HCT116 (cell line): ENCODE results near the gene ITPR2. TPM values are rescaled to one million over a fixed set of nuclear protein-coding genes. Genes with fewer than 3 reads are reported as not detected.

Experiments used
- ATAC-seq: fragments of 200-7000 bp; cut with Tn5 transposase; 2 replicates; pipeline ENCODE4 v1.9.1; 2020; ENCODE audit warnings: mild to moderate bottlenecking, moderate library complexity
- BruUV-seq: library from RNA; stranded (reverse); fragments of 400-500 nt; replicated peaks from 2 replicates; lab custom pipeline; 2021; lab: Mats Ljungman, UMichigan
- CTCF ChIA-PET: fragments of 300-600 bp; sonication (Branson Sonifier 250); formaldehyde crosslinking; loops from one replicate; lab custom pipeline; 2021; ENCODE audit warnings: antibody characterized with exemption; lab: Charles Lee
- POLR2A ChIA-PET: fragments of 300-600, 350-600 bp; sonication (Branson Sonifier 250); formaldehyde crosslinking; loops from one replicate; lab custom pipeline; 2021; ENCODE audit warnings: antibody characterized with exemption; lab: Charles Lee
- RAD21 ChIA-PET, 2 experiments: fragments of 300-600 bp; sonication (Branson Sonifier 250); formaldehyde crosslinking; loops; one replicate each; lab custom pipeline; 2023; ENCODE audit warnings: low total read pairs in 2 of 2; ENCODE audit not compliant: uncharacterized antibody in 2 of 2, unreplicated experiment in 2 of 2, low non-redundant PET in 1 of 2; lab: Charles Lee
- DNase-seq: peaks from one replicate; pipeline ENCODE4 v3.0.0-alpha.2; 2010; ENCODE audit warnings: low read depth, low spot score
- H2AFZ ChIP-seq: fragments of 200-600 bp; shearing (Covaris generic), sonication (generic); 2 replicates; pipeline ENCODE4 v1.6.1; 2017; ENCODE audit warnings: low read depth, mixed run types, mixed read lengths, antibody characterized with exemption, low read length; ENCODE audit not compliant: poor library complexity, severe bottlenecking
- H3K27ac ChIP-seq: 2 replicates; pipeline ENCODE4 v1.5.1; 2012; ENCODE audit warnings: low read depth, low read length
- H3K27me3 ChIP-seq: fragments of 200-600 bp; sonication (generic); 2 replicates; pipeline ENCODE4 v1.6.1; 2016; ENCODE audit warnings: mixed run types, low read length, mixed read lengths; ENCODE audit not compliant: insufficient read depth
- H3K36me3 ChIP-seq, 2 experiments: fragments of 200-500 bp in 1 of 2; fragments of 200-600 bp in 1 of 2; sonication (Bioruptor generic) in 1 of 2; sonication (generic) in 1 of 2; 2 replicates each; pipeline versions ENCODE4 v1.5.1 to v1.6.1; 2014 to 2016; ENCODE audit warnings: low read length in 2 of 2, inconsistent platforms in 1 of 2, mixed read lengths in 1 of 2, mixed run types in 1 of 2; ENCODE audit not compliant: insufficient read depth in 2 of 2, control insufficient read depth in 1 of 2
- H3K4me1 ChIP-seq, 2 experiments: fragments of 200-600 bp in 1 of 2; sonication (generic) in 1 of 2; 2 replicates each; pipeline versions ENCODE4 v1.5.1 to v1.6.1; 2012 to 2017; ENCODE audit warnings: low read length in 2 of 2, inconsistent platforms in 1 of 2, mild to moderate bottlenecking in 1 of 2, mixed read lengths in 1 of 2, mixed run types in 1 of 2, moderate library complexity in 1 of 2; ENCODE audit not compliant: insufficient read depth in 2 of 2, control insufficient read depth in 1 of 2
- H3K4me2 ChIP-seq: fragments of 200-600 bp; sonication (generic); 2 replicates; pipeline ENCODE4 v1.6.1; 2017; ENCODE audit warnings: mixed run types, low read length, mixed read lengths
- H3K4me3 ChIP-seq, 2 experiments: fragments of 200-600 bp in 1 of 2; sonication (generic) in 1 of 2; replicated peaks in 1 of 2; 2 replicates each; pipeline ENCODE4 v1.5.1; 2011 to 2016; ENCODE audit warnings: low read length in 2 of 2, control low read depth in 1 of 2, low read depth in 1 of 2, mild to moderate bottlenecking in 1 of 2, mixed read lengths in 1 of 2, mixed run types in 1 of 2
- H3K79me2 ChIP-seq: fragments of 200-600 bp; sonication (generic); 2 replicates; pipeline ENCODE4 v1.6.1; 2017; ENCODE audit warnings: mild to moderate bottlenecking, mixed run types, low read length, moderate library complexity, mixed read lengths; ENCODE audit not compliant: insufficient read depth
- H3K9ac ChIP-seq: fragments of 200-600 bp; sonication (generic); 2 replicates; pipeline ENCODE4 v1.6.1; 2016; ENCODE audit warnings: low read length, mixed read lengths
- H3K9me2 ChIP-seq: fragments of 200-600 bp; sonication (generic), shearing (Covaris generic); 2 replicates; pipeline ENCODE4 v1.6.1; 2017; ENCODE audit warnings: mixed run types, mild to moderate bottlenecking, moderate library complexity; ENCODE audit not compliant: insufficient read depth
- H3K9me3 ChIP-seq, 2 experiments: fragments of 200-500 bp in 1 of 2; fragments of 200-600 bp in 1 of 2; sonication (Bioruptor generic) in 1 of 2; sonication (generic) in 1 of 2; 2 replicates each; pipeline ENCODE4 v1.6.1; 2014 to 2017; ENCODE audit warnings: low read length in 2 of 2, mixed read lengths in 2 of 2, inconsistent platforms in 1 of 2, low read depth in 1 of 2, mild to moderate bottlenecking in 1 of 2, mixed run types in 1 of 2, moderate library complexity in 1 of 2; ENCODE audit not compliant: control insufficient read depth in 1 of 2, insufficient read depth in 1 of 2
- H4K20me1 ChIP-seq: fragments of 200-600 bp; sonication (generic), shearing (Covaris generic); 2 replicates; pipeline ENCODE4 v1.6.1; 2017; ENCODE audit warnings: mixed run types, mild to moderate bottlenecking, moderate library complexity; ENCODE audit not compliant: insufficient read depth
- ATF3 ChIP-seq: IDR thresholded peaks from 2 replicates; pipeline ENCODE4 v1.6.1; 2012
- SRF ChIP-seq: IDR thresholded peaks from 2 replicates; pipeline ENCODE4 v1.6.1; 2012; ENCODE audit warnings: low read depth
- ZFX ChIP-seq: fragments of 450-650 bp; IDR thresholded peaks from 2 replicates; pipeline ENCODE4 v1.6.1; 2017
- ZNF274 ChIP-seq: fragments of 200-500 bp; sonication (Bioruptor generic); IDR thresholded peaks from 2 replicates; pipeline ENCODE4 v1.6.1; 2014; ENCODE audit warnings: mild to moderate bottlenecking, low read depth, low read length, inconsistent platforms
- intact Hi-C: fragments of 100-400 bp; cut with micrococcal nuclease; formaldehyde crosslinking; loops from 2 replicates; pipeline ENCODE4 v1.10.0; 2022
- total RNA-seq: library from RNA; stranded (reverse); gene quantifications from one replicate; pipeline ENCODE4 v1.2.1, GENCODE V29; 2021; ENCODE audit not compliant: unreplicated experiment

The ITPR2 gene
- total RNA-seq, 1 experiment from 2014 or later: 6.5 TPM

- Histone ChIP-seq H3K9me3 (no peaks in the 10 kb centered on the region), H3K4me3 (no peak overlapping the region), H2AFZ (peak overlapping the region; percentile 36), H3K27ac (no peak overlapping the region), H3K4me2 (no peak overlapping the region), H3K27me3 (no peaks in the 10 kb centered on the region), H4K20me1 (no peaks in the 10 kb centered on the region), H3K36me3 (no peaks in the 10 kb centered on the region), H3K4me1 (0 out of 4 replicates have a peak, but pooled peaks cover 0 to 3% of the 10 kb centered on the region in 2 experiments), H3K79me2 (no peaks in the 10 kb centered on the region), H3K9ac (no peak overlapping the region), H3K9me2 (no peaks in the 10 kb centered on the region)
- BruUV-seq: no TSS peak
- DNase-seq: no peak
- POLR2A ChIA-PET: no interaction called here
- no peak for ATAC-seq
- CTCF ChIA-PET: no interaction called here
- intact Hi-C loops: no loop called here
- RAD21 ChIA-PET: no interaction called here
- TF ChIP-seq ZNF274: no peak
These were observed 10.3 kb upstream of the ITPR2 start for GRCh38 chr12:26843311-26843710.

- BruUV-seq: no TSS peak
- CTCF ChIA-PET: no interaction called here
- Histone ChIP-seq H3K27me3 (no peaks in the 10 kb centered on the region), H3K4me1 (0 out of 4 replicates have a peak, but pooled peaks cover 0 to 3% of the 10 kb centered on the region in 2 experiments), H2AFZ (no peak overlapping the region), H4K20me1 (no peaks in the 10 kb centered on the region), H3K4me2 (no peak overlapping the region), H3K9ac (no peak overlapping the region), H3K9me2 (no peaks in the 10 kb centered on the region), H3K27ac (no peak overlapping the region), H3K79me2 (no peaks in the 10 kb centered on the region), H3K4me3 (no peak overlapping the region), H3K9me3 (no peaks in the 10 kb centered on the region), H3K36me3 (no peaks in the 10 kb centered on the region)
- no peak for ATAC-seq
- POLR2A ChIA-PET: no interaction called here
- TF ChIP-seq SRF (no peak), ZFX (no peak), ATF3 (no peak)
- intact Hi-C loops: no loop called here
- RAD21 ChIA-PET: interaction anchor here in 1 of 2 experiments (0.6 kb wide), 1 partner anchor 463 kb away, joined by 7 read pairs; no protein-coding TSS in a partner anchor
- no peak for DNase-seq
These were observed 8.1 kb upstream of the ITPR2 start for GRCh38 chr12:26841085-26841484.
